H9 (cell line): ENCODE measurements around the gene BRSK2. TPM values are rescaled to one million over a fixed set of nuclear protein-coding genes. Genes with fewer than 3 reads are reported as not detected.

Experiments used
- DNase-seq: peaks from one replicate; pipeline ENCODE4 v3.0.0-alpha.2; 2017
- H2AFZ ChIP-seq: one replicate; pipeline ENCODE4 v1.6.1; 2013; ENCODE audit warnings: mild to moderate bottlenecking, low read length, control low read depth, moderate library complexity
- H2AK5ac ChIP-seq: 2 replicates; pipeline ENCODE4 v1.6.1; 2013; ENCODE audit warnings: low read length, control low read depth, mixed read lengths; ENCODE audit not compliant: insufficient read length
- H2BK120ac ChIP-seq: one replicate; pipeline ENCODE4 v1.6.1; 2013; ENCODE audit warnings: low read depth, mild to moderate bottlenecking, low read length, control low read depth, inconsistent platforms; ENCODE audit not compliant: poor library complexity, severe bottlenecking
- H2BK12ac ChIP-seq: 2 replicates; pipeline ENCODE4 v1.6.1; 2013; ENCODE audit warnings: low read length, control low read depth, mixed read lengths, low read depth; ENCODE audit not compliant: insufficient read length
- H2BK15ac ChIP-seq: 2 replicates; pipeline ENCODE4 v1.6.1; 2013; ENCODE audit warnings: low read depth, low read length, control low read depth
- H2BK20ac ChIP-seq: one replicate; pipeline ENCODE4 v1.6.1; 2013; ENCODE audit warnings: low read depth, mild to moderate bottlenecking, low read length, control low read depth, inconsistent platforms; ENCODE audit not compliant: poor library complexity, severe bottlenecking
- H2BK5ac ChIP-seq: 2 replicates; pipeline ENCODE4 v1.6.1; 2013; ENCODE audit warnings: low read length, control low read depth, mixed read lengths; ENCODE audit not compliant: insufficient read length
- H3K14ac ChIP-seq: 2 replicates; pipeline ENCODE4 v1.6.1; 2013; ENCODE audit warnings: low read length, control low read depth; ENCODE audit not compliant: insufficient read depth
- H3K18ac ChIP-seq: 2 replicates; pipeline ENCODE4 v1.6.1; 2013; ENCODE audit warnings: low read depth, mild to moderate bottlenecking, mixed read lengths, low read length, control low read depth; ENCODE audit not compliant: insufficient read length
- H3K23ac ChIP-seq: 2 replicates; pipeline ENCODE4 v1.6.1; 2013; ENCODE audit warnings: low read length, control low read depth, mixed read lengths, low read depth; ENCODE audit not compliant: insufficient read length
- H3K23me2 ChIP-seq: 2 replicates; pipeline ENCODE4 v1.6.1; 2013; ENCODE audit warnings: low read depth, mild to moderate bottlenecking, mixed read lengths, low read length, control low read depth; ENCODE audit not compliant: insufficient read length, poor library complexity, severe bottlenecking
- H3K27ac ChIP-seq: 2 replicates; pipeline ENCODE4 v1.5.1; 2013; ENCODE audit warnings: low read length, control low read depth, mixed read lengths, low read depth; ENCODE audit not compliant: insufficient read length
- H3K27me3 ChIP-seq: 2 replicates; pipeline ENCODE4 v1.6.1; 2013; ENCODE audit warnings: low read length, control low read depth, inconsistent platforms; ENCODE audit not compliant: insufficient read depth
- H3K4ac ChIP-seq: 2 replicates; pipeline ENCODE4 v1.6.1; 2013; ENCODE audit warnings: low read depth, mild to moderate bottlenecking, control low read depth, inconsistent platforms, low read length, moderate library complexity
- H3K4me1 ChIP-seq: 2 replicates; pipeline ENCODE4 v1.6.1; 2013; ENCODE audit warnings: low read length, control low read depth, inconsistent platforms; ENCODE audit not compliant: insufficient read depth
- H3K4me2 ChIP-seq: 2 replicates; pipeline ENCODE4 v1.6.1; 2013; ENCODE audit warnings: low read length, control low read depth, mixed read lengths; ENCODE audit not compliant: insufficient read length, insufficient read depth
- H3K56ac ChIP-seq: 2 replicates; pipeline ENCODE4 v1.6.1; 2013; ENCODE audit warnings: low read depth, mild to moderate bottlenecking, mixed read lengths, low read length, control low read depth; ENCODE audit not compliant: insufficient read length
- H3K79me1 ChIP-seq: 2 replicates; pipeline ENCODE4 v1.6.1; 2013; ENCODE audit warnings: low read depth, mild to moderate bottlenecking, moderate library complexity, low read length, control low read depth, inconsistent platforms; ENCODE audit not compliant: insufficient read depth, poor library complexity, severe bottlenecking
- H3K79me2 ChIP-seq: 2 replicates; pipeline ENCODE4 v1.6.1; 2013; ENCODE audit warnings: low read length, control low read depth, inconsistent platforms; ENCODE audit not compliant: insufficient read depth
- H3K9ac ChIP-seq: 2 replicates; pipeline ENCODE4 v1.6.1; 2013; ENCODE audit warnings: low read length, control low read depth, mixed read lengths; ENCODE audit not compliant: insufficient read length; ENCODE audit errors: extremely low read depth
- H3K9me3 ChIP-seq: one replicate; pipeline ENCODE4 v1.6.1; 2013; ENCODE audit warnings: low read depth, low read length, inconsistent platforms; ENCODE audit not compliant: control insufficient read depth
- H3T11ph ChIP-seq: one replicate; pipeline ENCODE4 v1.6.1; 2013; ENCODE audit warnings: mild to moderate bottlenecking, low read length, control low read depth, inconsistent platforms
- H4K20me1 ChIP-seq: one replicate; pipeline ENCODE4 v1.6.1; 2013; ENCODE audit not compliant: control insufficient read depth, insufficient read length, insufficient read depth
- H4K5ac ChIP-seq: 2 replicates; pipeline ENCODE4 v1.6.1; 2013; ENCODE audit warnings: low read depth, mild to moderate bottlenecking, mixed read lengths, low read length, control low read depth; ENCODE audit not compliant: insufficient read length
- H4K8ac ChIP-seq: replicated peaks from 2 replicates; pipeline ENCODE4 v1.6.1; 2013; ENCODE audit warnings: low read length, control low read depth, mixed read lengths, low read depth; ENCODE audit not compliant: insufficient read length
- H4K91ac ChIP-seq: 2 replicates; pipeline ENCODE4 v1.6.1; 2013; ENCODE audit warnings: low read depth, mild to moderate bottlenecking, moderate library complexity, mixed read lengths, low read length, control low read depth; ENCODE audit not compliant: insufficient read length
- H3K27ac Mint-ChIP-seq, 3 experiments: 2 replicates in 2 of 3; 3 replicates in 1 of 3; pipeline ENCODE4 v1.8.0; 2020 to 2021; ENCODE audit warnings: mixed read lengths in 3 of 3, mild to moderate bottlenecking in 1 of 3, moderate library complexity in 1 of 3
- H3K27me3 Mint-ChIP-seq: 2 replicates; pipeline ENCODE4 v1.8.0; 2021; ENCODE audit warnings: low read depth, mild to moderate bottlenecking, moderate library complexity, mixed read lengths
- H3K36me3 Mint-ChIP-seq, 3 experiments: 2 replicates in 2 of 3; 3 replicates in 1 of 3; pipeline ENCODE4 v1.8.0; 2020 to 2021; ENCODE audit warnings: low read depth in 3 of 3, mixed read lengths in 3 of 3; ENCODE audit not compliant: insufficient read depth in 1 of 3
- H3K4me1 Mint-ChIP-seq, 2 experiments: 2 replicates each; pipeline ENCODE4 v1.8.0; 2020; ENCODE audit warnings: mixed read lengths in 2 of 2
- H3K4me3 Mint-ChIP-seq, 2 experiments: 2 replicates in 1 of 2; 3 replicates in 1 of 2; pipeline ENCODE4 v1.8.0; 2020 to 2021; ENCODE audit warnings: mild to moderate bottlenecking in 2 of 2, mixed read lengths in 2 of 2, moderate library complexity in 1 of 2
- H3K9me3 Mint-ChIP-seq, 2 experiments: 2 replicates in 1 of 2; 3 replicates in 1 of 2; pipeline ENCODE4 v1.8.0; 2020; ENCODE audit warnings: mild to moderate bottlenecking in 2 of 2, mixed read lengths in 2 of 2, moderate library complexity in 1 of 2
- WGBS: extraction: QIAGEN DNeasy Blood & Tissue Kit; methylation state at CpG from one replicate; pipeline ENCODE4 v1.1.7; 2013; ENCODE audit warnings: missing lambda C conversion rate, low lambda C conversion rate, mixed read lengths; ENCODE audit not compliant: insufficient read length; ENCODE audit errors: extremely low coverage; 5-methylcytosine and 5-hydroxymethylcytosine counted together
- total RNA-seq: library from RNA; stranded (reverse); gene quantifications from 2 replicates; pipeline ENCODE4 v1.2.1, GENCODE V29; 2021
- TF ChIP-seq, protein P1 (sequence below): fragments of 200-600 bp; sonication (generic); conservative IDR thresholded peaks from 3 replicates; pipeline ENCODE4 v1.8.0; 2021; ENCODE audit warnings: antibody characterized with exemption, mild to moderate bottlenecking

The BRSK2 gene
- total RNA-seq, 1 experiment from 2014 or later = 28.4 TPM

DNA sequence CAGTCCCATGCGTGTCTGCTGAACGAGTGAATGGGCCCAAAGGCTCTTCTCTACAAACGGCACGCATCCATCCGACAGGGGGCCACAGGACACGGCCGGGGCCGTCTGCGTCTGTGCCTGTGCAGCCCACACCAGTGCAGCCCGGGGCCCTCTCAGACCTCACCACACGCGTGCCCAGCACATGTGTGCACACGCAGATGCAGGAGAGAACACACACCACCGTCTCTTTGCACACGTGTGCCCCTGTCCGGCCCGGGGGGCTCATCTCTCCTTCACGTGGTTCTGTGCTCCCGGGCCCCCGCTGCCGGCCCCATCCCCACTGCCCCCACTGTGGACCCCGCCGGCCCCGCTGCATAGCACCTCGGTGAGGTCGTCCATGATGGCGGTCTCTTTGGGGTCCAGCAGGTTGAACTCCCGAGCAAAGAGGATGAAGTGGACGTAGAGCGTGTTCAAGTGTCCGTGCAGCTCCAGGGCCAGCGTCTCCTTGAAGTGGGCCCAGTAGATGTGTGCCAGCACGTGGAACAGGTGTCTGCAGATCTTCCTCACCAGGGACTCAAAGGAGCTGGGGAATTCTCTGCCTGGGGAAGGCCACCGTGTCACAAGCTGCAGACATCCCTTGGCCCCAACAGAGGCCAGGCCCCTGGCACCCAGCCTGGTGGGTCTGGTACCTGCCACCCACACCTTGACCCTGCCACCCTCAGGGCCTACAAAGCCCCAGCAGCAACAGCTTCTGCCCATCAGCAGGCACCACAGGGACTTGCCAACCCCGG, 80.4 kb downstream of the BRSK2 start:
- H2BK120ac ChIP-seq = no peak overlapping the region
- H2AK5ac ChIP-seq = no peak overlapping the region
- peaks cover 0 to 3% of the 10 kb centered on the region in 2 experiments; a peak in 1 of 4 replicates for H3K4me1 Mint-ChIP-seq
- H3K9me3 Mint-ChIP-seq = no peaks in the 10 kb centered on the region
- no peak overlapping the region for H3T11ph ChIP-seq
- H3K4ac ChIP-seq = no peak overlapping the region
- H2BK15ac ChIP-seq = no peak overlapping the region
- H3K56ac ChIP-seq = no peak overlapping the region
- no peak overlapping the region for H2BK20ac ChIP-seq
- no peak overlapping the region for H4K91ac ChIP-seq
- no peak overlapping the region for H3K27ac ChIP-seq
- no peaks in the 10 kb centered on the region for H4K20me1 ChIP-seq
- H3K23me2 ChIP-seq = no peaks in the 10 kb centered on the region
- TF ChIP-seq, protein P1, sequence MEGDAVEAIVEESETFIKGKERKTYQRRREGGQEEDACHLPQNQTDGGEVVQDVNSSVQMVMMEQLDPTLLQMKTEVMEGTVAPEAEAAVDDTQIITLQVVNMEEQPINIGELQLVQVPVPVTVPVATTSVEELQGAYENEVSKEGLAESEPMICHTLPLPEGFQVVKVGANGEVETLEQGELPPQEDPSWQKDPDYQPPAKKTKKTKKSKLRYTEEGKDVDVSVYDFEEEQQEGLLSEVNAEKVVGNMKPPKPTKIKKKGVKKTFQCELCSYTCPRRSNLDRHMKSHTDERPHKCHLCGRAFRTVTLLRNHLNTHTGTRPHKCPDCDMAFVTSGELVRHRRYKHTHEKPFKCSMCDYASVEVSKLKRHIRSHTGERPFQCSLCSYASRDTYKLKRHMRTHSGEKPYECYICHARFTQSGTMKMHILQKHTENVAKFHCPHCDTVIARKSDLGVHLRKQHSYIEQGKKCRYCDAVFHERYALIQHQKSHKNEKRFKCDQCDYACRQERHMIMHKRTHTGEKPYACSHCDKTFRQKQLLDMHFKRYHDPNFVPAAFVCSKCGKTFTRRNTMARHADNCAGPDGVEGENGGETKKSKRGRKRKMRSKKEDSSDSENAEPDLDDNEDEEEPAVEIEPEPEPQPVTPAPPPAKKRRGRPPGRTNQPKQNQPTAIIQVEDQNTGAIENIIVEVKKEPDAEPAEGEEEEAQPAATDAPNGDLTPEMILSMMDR = no peak
- no peak overlapping the region for H2BK12ac ChIP-seq
- no peak for DNase-seq
- no peak overlapping the region for H4K8ac ChIP-seq
- H2AFZ ChIP-seq = no peak overlapping the region
- H3K27me3 ChIP-seq = no peaks in the 10 kb centered on the region
- no peak overlapping the region for H3K14ac ChIP-seq
- no peaks in the 10 kb centered on the region for H3K9me3 ChIP-seq
- no peak overlapping the region for H3K27ac Mint-ChIP-seq
- no peak overlapping the region for H3K23ac ChIP-seq
- no peaks in the 10 kb centered on the region; a peak in 2 of 7 replicates for H3K36me3 Mint-ChIP-seq
- no peak overlapping the region for H2BK5ac ChIP-seq
- no peak overlapping the region for H3K4me3 Mint-ChIP-seq
- H3K79me2 ChIP-seq = no peaks in the 10 kb centered on the region
- no peaks in the 10 kb centered on the region for H3K79me1 ChIP-seq
- no CpG with 5 or more reads among the region's 35 CpGs for WGBS
- peaks cover 1% of the 10 kb centered on the region for H3K27me3 Mint-ChIP-seq
- no peaks in the 10 kb centered on the region for H3K4me1 ChIP-seq
- H3K4me2 ChIP-seq = no peak overlapping the region
- H4K5ac ChIP-seq = no peak overlapping the region
- no peak overlapping the region for H3K9ac ChIP-seq
- no peak overlapping the region for H3K18ac ChIP-seq
